HG03066 (cell line): ENCODE measurements around the gene SASH3.

Experiments used
- ATAC-seq: cut with Tn5 transposase; IDR thresholded peaks from one replicate; pipeline ENCODE4 v1.9.1; 2021; ENCODE audit warnings: low read depth; ENCODE audit not compliant: unreplicated experiment

Gene SASH3

GRCh38 chrX:129755779-129756650 lies 23.7 kb upstream of the SASH3 start:
- ATAC-seq = no peak

DNA sequence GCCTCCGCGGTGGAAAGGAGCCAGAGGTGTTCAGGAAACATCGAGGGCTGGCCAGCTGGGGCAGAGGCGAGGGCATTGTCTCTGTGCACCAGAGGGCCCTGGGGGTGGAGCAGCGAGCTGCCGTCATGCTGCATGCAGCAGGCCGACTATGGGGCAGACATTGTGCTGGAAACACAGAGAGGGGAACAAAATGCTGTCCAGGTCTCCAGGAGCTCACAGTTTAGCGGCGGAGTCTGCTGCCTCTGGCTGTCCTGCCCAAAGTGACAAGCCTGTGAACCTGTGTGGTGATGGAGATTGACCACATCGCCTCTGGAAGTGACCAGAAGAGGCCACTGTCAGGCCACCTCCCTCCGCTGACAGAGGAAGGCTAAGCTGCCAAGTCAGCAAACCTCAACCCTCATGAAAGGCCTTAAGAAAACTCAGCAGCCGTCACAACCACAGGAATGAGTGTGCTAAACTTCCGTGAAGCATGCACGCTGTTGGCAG lies 20.1 kb upstream of the SASH3 start:
- no peak for ATAC-seq

DNA sequence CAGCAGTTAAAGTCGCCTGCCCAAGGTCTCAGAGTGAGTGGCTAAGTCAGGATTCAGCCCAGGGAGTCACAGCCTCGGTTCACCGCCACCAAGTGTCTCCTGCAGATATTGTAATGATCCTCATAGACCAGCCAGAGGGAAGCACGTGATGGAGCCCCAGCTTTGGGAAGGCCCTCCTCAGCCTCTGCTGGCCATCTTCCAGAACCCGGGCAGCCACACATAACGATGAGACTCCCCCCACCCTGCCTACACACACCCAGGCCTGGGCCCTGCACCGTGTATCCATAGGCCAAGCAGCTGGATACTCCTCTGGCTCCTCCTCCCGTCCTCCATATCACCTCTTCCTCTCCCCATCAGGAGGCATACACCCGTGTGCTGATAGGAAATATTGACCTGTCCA lies 19.6 kb upstream of the SASH3 start:
- ATAC-seq = no peak

DNA sequence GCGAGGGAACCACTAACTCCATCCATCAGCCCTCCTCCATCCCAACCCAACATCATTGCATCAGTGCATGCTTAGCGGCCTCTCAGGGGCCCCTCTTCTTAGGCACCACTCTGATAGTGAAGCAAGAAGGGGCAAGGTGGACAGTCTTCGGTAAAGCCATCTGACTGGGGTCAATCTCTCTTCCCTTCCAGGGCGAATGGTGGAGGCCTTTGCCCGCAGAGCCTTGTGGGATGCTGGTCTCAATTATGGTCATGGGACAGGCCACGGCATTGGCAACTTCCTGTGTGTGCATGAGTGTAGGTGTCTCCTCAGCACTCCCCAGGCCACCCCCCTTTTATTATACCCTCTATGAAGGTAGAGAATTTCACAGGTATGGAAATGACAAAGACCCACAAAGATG lies 18.8 kb upstream of the SASH3 start:
- ATAC-seq = no peak

DNA sequence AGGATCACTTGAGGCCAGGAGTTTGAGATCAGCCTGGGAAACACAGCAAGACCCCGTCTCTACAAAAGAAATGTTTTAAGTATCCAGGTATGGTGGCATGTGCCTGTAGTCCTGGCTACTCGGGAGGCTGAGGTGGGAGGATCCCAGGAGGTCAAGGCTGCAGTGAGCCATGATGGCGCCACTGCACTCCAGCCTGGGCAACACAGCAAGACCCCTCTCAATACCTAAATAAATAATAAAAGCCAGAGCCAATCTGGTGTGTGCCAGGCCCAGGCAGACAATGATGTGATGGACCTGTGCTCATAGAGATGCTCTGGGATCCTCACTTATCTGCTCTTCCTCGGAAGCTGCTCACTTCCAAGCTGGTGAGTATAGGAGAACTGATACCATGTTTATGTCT lies 18.2 kb upstream of the SASH3 start:
- ATAC-seq = no peak

DNA sequence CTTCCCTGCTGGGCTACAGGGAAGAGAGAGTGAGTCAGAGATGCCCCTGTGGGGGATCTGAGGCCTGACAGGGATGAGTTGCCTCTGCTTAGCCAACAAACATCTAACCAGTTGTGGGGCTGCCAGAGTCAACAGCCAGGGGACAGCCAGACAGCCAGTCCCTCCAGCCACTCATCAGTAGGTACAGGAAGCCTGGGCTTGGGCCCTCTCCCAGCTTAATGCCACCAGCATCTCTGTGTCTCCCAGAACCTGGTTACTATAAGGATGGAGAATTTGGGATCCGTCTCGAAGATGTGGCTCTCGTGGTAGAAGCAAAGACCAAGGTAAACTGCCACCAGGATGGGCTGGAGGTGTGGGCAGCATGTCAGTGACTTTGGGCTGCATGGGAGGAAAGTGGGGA lies 17.3 kb upstream of the SASH3 start:
- ATAC-seq = no peak

- no peak for ATAC-seq
These were observed 16.1 kb upstream of the SASH3 start for GRCh38 chrX:129763666-129764065.

- no peak for ATAC-seq
These were observed 11.6 kb upstream of the SASH3 start for GRCh38 chrX:129768186-129768585.

DNA sequence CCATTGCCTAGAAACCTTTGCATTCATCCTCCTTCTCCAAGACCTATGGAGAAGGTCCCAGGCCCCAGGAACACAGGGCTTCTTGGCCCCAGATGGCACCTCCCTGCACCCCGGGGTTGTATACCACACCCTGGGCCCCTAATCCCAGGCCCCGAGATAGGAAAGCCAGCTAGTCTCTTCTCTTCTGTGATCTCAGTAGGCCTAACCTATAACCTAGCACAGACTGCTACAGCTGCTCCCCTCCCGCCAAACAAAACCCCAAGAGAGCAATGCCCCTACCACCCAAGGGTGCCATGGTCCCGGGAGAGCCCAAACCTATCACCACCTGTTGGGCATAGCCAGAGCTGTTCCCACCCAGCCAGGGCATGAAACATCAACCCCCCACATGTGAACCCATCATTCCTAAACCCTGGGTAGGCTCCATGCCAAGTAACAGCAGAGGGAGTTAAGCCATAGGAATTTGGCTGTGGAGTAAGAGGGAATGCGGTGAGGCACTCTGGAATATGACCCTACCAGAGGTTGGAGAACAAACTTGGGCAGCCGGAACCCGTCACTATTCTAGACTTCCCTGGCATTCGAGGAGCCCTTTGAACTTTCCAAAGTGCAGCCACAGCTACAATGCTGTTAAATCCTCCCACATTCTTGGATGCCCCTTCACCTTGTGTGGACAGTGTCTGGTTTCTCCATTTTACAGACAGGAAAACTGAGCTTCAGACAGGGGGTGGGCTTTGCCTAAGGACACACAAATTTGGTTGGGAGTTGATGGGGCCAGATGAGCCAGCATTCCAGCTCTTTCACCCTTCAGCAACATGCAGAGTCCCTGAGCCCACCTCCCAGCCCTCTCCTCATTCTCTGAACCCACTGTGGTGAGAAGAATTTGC lies 10.9 kb upstream of the SASH3 start:
- ATAC-seq = no peak

DNA sequence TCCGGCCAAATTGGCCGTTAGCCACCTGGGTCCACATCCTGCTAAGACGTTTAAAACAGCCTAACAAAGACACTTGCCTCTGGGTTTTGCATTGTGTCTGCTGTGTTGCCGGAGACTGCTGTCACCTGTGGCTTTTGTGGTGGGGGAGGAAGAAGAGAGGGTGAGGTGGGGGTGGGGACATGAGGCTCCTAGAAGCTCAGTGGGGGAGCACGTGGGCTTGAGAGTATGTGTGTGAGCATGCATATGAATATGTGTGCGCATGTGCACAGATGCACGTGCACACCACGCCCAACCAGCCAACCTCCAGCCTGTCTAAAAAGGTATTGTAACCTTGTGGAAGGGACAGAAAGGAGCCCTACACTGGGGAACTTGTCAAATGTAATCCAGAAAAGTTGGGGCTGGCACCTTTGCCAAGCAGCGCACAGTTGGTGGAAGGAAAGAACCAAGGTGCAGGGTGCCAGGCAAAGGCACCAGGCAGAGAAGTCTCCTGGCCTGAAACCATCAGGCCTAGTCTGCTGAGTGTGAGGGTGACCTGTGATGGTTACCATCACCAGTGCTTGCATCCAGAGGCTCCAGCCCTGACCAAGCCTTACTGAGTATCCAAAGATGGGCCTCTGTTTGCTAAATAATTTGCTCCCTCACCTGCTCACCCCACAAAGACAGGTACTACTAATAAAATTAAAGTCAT lies 10.1 kb upstream of the SASH3 start:
- peak; percentile 39 for ATAC-seq

DNA sequence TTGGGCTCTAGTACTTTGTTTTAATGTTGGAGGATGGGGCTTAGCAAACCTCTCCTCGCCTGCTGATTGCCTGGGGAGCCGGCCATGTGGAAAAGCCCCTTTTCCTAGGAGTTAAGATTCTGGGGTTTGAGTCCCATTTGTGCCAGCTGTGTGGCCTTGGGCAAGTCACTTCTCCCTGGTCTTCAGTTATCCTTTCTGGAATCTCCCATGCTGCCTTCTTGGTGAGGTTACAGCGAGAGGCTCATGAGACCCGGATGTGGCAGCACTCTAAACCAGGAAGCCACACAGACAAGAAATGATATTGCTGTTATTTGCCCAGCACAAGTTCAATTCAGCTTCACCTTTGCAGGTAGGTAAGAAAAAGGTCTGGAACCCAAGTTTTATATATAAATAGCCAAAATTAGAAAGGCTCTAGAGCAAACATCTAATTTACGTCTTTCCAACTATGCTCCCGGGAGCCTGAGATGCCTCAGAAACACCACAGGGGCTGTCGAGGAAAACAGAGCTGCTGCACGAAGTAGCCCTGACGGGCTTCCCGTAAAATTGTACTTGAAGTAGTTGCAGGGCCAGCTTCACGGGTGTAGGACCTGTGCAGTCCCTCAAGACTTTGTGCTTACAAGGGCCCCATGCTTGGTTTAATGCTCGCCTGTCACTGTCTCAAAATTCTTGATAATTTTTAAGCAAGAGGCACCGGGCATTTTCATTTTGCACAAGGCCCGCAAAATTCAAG lies 8.3 kb upstream of the SASH3 start:
- no peak for ATAC-seq

GRCh38 chrX:129772796-129773431 lies 6.8 kb upstream of the SASH3 start:
- ATAC-seq = peak; percentile 64

- no peak for ATAC-seq
These were observed 5.9 kb upstream of the SASH3 start for GRCh38 chrX:129773649-129774458.

GRCh38 chrX:129777218-129778030 lies 2.3 kb upstream of the SASH3 start:
- ATAC-seq = no peak

DNA sequence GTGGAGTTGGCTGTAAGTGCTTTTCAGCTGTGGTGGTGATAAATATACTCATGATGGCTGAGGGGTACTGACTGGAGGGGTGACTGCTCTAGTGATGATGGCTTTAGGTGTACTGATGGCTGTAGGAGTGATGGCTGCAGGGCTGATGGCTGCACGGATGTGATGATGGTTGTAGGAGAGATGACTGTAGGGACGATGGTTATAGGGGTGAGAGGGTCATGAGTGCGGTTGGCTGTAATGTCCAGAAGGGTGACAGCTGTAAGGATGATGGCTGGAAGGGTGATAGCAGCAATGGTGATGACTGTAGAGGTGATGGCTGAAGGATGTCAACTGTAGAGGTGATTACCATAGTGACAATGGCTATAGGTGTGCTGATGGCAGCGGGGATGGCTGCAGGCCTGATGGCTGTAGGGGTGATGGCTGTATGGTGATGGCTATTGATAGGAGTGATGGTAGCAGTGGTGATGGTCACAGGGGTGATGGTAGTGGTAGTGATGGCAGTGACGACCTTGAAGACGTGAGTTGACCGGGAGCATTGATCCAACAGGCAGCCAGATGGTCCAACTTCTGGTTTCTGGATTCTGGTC lies 570 bp upstream of the SASH3 start:
- ATAC-seq = no peak

DNA sequence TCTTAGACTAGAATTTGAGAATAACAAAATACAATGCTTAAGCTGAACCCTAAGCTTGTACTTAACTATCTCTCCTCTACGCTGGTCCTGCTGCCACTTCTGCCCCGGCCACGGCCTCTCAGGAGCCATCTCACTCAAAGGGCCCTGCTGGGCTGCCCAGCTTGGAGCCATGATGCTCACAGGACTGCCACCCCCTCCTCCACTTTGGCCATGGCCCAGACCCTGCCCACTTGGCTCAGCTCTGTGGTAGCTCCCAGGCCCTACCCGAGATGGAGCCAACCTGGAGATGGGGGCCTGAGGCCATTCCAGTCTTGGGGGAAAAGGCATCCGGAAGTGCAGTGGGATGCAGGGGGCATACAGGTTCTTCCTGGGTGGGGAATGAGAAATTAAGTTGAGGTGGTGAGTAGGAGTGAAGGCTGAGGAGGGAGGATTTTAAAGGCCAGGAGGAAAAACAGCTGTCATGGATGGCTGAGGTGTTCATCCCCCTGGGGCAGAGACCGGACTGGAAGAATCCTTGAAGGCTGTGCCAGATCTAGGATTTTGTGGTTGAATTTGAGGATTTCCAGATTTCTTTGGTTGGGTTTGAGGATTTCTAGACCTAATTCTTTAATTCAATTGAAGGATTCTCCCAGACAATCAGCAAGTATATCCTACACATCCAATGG lies 824 bp downstream of the SASH3 start:
- ATAC-seq = no peak

DNA sequence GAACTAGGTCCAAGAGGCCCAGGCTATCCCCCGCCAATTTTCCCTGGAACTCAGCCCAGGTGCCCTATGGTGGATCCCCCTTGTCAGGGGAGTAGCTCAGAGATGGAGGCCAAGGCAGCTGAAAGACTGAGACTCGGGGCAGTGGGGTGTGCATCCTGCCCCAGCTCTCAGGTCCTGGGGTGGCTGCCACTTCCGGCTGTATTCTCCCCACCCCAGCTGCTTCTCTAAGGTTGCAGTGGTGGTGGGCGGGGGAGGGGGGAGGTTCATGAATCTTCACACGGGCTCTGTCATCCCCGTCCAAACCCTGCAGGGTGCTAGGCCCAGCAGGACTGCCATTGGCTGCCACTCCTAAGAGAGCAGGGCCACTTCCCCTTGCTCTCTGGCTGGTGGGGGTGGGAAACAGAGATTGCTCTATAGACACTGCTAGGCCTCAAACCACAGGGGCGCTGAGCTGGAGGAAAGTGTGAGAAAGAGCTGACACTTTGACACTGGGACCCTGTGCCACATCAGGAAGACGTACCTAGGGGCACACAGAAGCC lies 1.5 kb downstream of the SASH3 start:
- peak; percentile 56 for ATAC-seq
